ENCODE measurements around the gene CACHD1.
"Not testable (repeated sequence)": the region's sequence is repeated elsewhere in the genome, so short reads cannot be mapped to it uniquely, and the experiment has no call there.

CACHD1 gene

DNA sequence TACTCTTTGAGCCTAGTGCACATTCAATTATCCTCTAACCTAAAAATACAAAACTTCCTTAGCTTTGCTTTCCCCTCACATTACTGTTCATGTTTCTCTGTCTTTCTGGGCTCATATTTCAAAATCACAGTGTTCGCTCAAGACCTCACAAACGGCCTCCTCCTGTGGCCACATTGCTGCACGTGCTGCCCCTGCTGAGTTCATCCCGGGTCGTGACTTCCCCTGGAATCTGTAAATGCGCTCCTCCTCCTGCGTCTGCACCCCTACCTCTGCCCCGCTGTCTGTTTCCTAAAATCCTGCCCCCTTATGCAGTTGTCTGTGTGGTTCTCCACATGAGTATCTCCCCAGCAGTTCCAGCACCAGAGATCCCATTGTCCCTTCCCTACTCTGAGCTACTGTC is 229.4 kb downstream of the CACHD1 start:
- no peak for DNase-seq
- H2AK5ac ChIP-seq (ENCODE audit: low read length, severe bottlenecking): no peak overlapping the region
- no peak overlapping the region for H2AFZ ChIP-seq (ENCODE audit: low read depth, low read length)
- no peaks in the 10 kb centered on the region for H3K9me3 ChIP-seq (ENCODE audit: control insufficient read depth, low read length)
- no peak overlapping the region for H2BK12ac ChIP-seq (ENCODE audit: low read length in 2 of 2)
- H4K91ac ChIP-seq (ENCODE audit: low read length): no peak overlapping the region
- H3K36me3 ChIP-seq (ENCODE audit: control insufficient read depth in 1 of 2, insufficient read depth in 2 of 2, low read depth in 1 of 2, low read length in 2 of 2): no peaks in the 10 kb centered on the region
- no peak overlapping the region for H3K4ac ChIP-seq (ENCODE audit: low read depth in 1 of 2, low read length in 2 of 2)
- H2BK5ac ChIP-seq (ENCODE audit: low read depth, low read length, poor library complexity, severe bottlenecking): no peak overlapping the region
- no peak overlapping the region for H3K23ac ChIP-seq (ENCODE audit: low read length in 2 of 2)
- no peaks in the 10 kb centered on the region for H3K27me3 ChIP-seq (ENCODE audit: control insufficient read depth in 1 of 2, insufficient read depth in 1 of 2, low read length in 2 of 2)
- WGBS: 71% methylated on average over 8 of the region's 8 CpGs
- H3K79me1 ChIP-seq (replicated peaks; ENCODE audit: low read length, poor library complexity, severe bottlenecking): no peaks in the 10 kb centered on the region
- H3K4me2 ChIP-seq (ENCODE audit: low read length, poor library complexity, severe bottlenecking): no peak overlapping the region
- H2BK120ac ChIP-seq (ENCODE audit: low read depth, low read length): no peak overlapping the region
- H3K9ac ChIP-seq (ENCODE audit: low read length): no peak overlapping the region
- H3K4me3 ChIP-seq (ENCODE audit: insufficient read depth in 1 of 2, low read depth in 1 of 2, low read length in 2 of 2): no peak overlapping the region
- H3K4me1 ChIP-seq (ENCODE audit: control insufficient read depth, insufficient read depth, low read depth, low read length): peaks cover 2% of the 10 kb centered on the region
- no peak overlapping the region for H4K8ac ChIP-seq (ENCODE audit: low read length)
- H3K18ac ChIP-seq (ENCODE audit: low read depth in 1 of 2, low read length in 2 of 2): no peak overlapping the region
- no peak overlapping the region for H3K14ac ChIP-seq (ENCODE audit: low read length in 2 of 2)
- H2BK15ac ChIP-seq (ENCODE audit: low read depth, poor library complexity, severe bottlenecking): no peak overlapping the region
- no peak overlapping the region for H3K27ac ChIP-seq (ENCODE audit: low read length, poor library complexity, severe bottlenecking)

GRCh38 chr1:64701071-64701470 is 231.1 kb downstream of the CACHD1 start:
- Histone ChIP-seq H2AFZ (ENCODE audit: low read depth, low read length) (no peak overlapping the region), H3K79me1 (replicated peaks; ENCODE audit: low read length, poor library complexity, severe bottlenecking) (no peaks in the 10 kb centered on the region), H3K4ac (ENCODE audit: low read depth in 1 of 2, low read length in 2 of 2) (no peak overlapping the region), H3K14ac (ENCODE audit: low read length in 2 of 2) (no peak overlapping the region), H3K4me1 (ENCODE audit: control insufficient read depth, insufficient read depth, low read depth, low read length) (peaks cover 2% of the 10 kb centered on the region), H4K91ac (ENCODE audit: low read length) (no peak overlapping the region), H3K36me3 (ENCODE audit: control insufficient read depth in 1 of 2, insufficient read depth in 2 of 2, low read depth in 1 of 2, low read length in 2 of 2) (no peaks in the 10 kb centered on the region), H3K4me2 (ENCODE audit: low read length, poor library complexity, severe bottlenecking) (no peak overlapping the region), H3K27ac (ENCODE audit: low read length, poor library complexity, severe bottlenecking) (no peak overlapping the region), H3K9me3 (ENCODE audit: control insufficient read depth, low read length) (no peaks in the 10 kb centered on the region), H2BK5ac (ENCODE audit: low read depth, low read length, poor library complexity, severe bottlenecking) (no peak overlapping the region), H2BK12ac (ENCODE audit: low read length in 2 of 2) (no peak overlapping the region), H3K4me3 (ENCODE audit: insufficient read depth in 1 of 2, low read depth in 1 of 2, low read length in 2 of 2) (no peak overlapping the region), H3K23ac (ENCODE audit: low read length in 2 of 2) (no peak overlapping the region), H3K18ac (ENCODE audit: low read depth in 1 of 2, low read length in 2 of 2) (no peak overlapping the region), H3K27me3 (ENCODE audit: control insufficient read depth in 1 of 2, insufficient read depth in 1 of 2, low read length in 2 of 2) (no peaks in the 10 kb centered on the region), H2AK5ac (ENCODE audit: low read length, severe bottlenecking) (no peak overlapping the region), H4K8ac (ENCODE audit: low read length) (no peak overlapping the region), H2BK15ac (ENCODE audit: low read depth, poor library complexity, severe bottlenecking) (no peak overlapping the region), H3K9ac (ENCODE audit: low read length) (no peak overlapping the region), H2BK120ac (ENCODE audit: low read depth, low read length) (no peak overlapping the region)
- no peak for DNase-seq
- WGBS: 84% methylated on average over 5 of the region's 5 CpGs

DNA sequence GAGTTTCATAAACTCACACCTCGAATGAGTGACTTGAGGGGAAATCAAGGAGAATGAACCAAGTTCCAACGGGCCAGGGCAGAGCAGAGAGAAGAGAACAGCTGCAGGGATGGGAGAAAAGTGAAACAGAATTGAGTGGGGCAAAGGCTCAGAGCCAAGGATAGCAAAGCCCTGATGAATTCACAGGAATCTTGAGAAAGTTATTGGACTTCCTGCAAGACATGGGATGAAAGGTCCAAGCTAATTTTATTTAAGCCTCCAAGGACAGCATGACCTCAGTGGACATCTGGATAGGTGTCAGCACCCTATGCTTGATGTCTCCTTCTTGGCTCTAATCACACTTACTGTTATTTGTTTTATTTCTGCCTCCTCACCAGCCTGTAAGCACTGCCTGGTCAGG is 232.0 kb downstream of the CACHD1 start:
- no peak for DNase-seq
- no peak overlapping the region for H2AFZ ChIP-seq (ENCODE audit: low read depth, low read length)
- no peak overlapping the region for H3K27ac ChIP-seq (ENCODE audit: low read length, poor library complexity, severe bottlenecking)
- H3K4me2 ChIP-seq (ENCODE audit: low read length, poor library complexity, severe bottlenecking): no peak overlapping the region
- H3K18ac ChIP-seq (ENCODE audit: low read depth in 1 of 2, low read length in 2 of 2): no peak overlapping the region
- 86% methylated on average over 2 of the region's 2 CpGs for WGBS
- H2BK15ac ChIP-seq (ENCODE audit: low read depth, poor library complexity, severe bottlenecking): no peak overlapping the region
- H3K4ac ChIP-seq (ENCODE audit: low read depth in 1 of 2, low read length in 2 of 2): no peak overlapping the region
- H3K27me3 ChIP-seq (ENCODE audit: control insufficient read depth in 1 of 2, insufficient read depth in 1 of 2, low read length in 2 of 2): no peaks in the 10 kb centered on the region
- H3K9ac ChIP-seq (ENCODE audit: low read length): no peak overlapping the region
- no peak overlapping the region for H3K4me3 ChIP-seq (ENCODE audit: insufficient read depth in 1 of 2, low read depth in 1 of 2, low read length in 2 of 2)
- no peak overlapping the region for H2BK120ac ChIP-seq (ENCODE audit: low read depth, low read length)
- H3K14ac ChIP-seq (ENCODE audit: low read length in 2 of 2): no peak overlapping the region
- no peaks in the 10 kb centered on the region for H3K36me3 ChIP-seq (ENCODE audit: control insufficient read depth in 1 of 2, insufficient read depth in 2 of 2, low read depth in 1 of 2, low read length in 2 of 2)
- H3K79me1 ChIP-seq (replicated peaks; ENCODE audit: low read length, poor library complexity, severe bottlenecking): no peaks in the 10 kb centered on the region
- no peak overlapping the region for H2AK5ac ChIP-seq (ENCODE audit: low read length, severe bottlenecking)
- no peak overlapping the region for H2BK12ac ChIP-seq (ENCODE audit: low read length in 2 of 2)
- no peak overlapping the region for H2BK5ac ChIP-seq (ENCODE audit: low read depth, low read length, poor library complexity, severe bottlenecking)
- no peak overlapping the region for H4K91ac ChIP-seq (ENCODE audit: low read length)
- no peak overlapping the region for H4K8ac ChIP-seq (ENCODE audit: low read length)
- H3K4me1 ChIP-seq (ENCODE audit: control insufficient read depth, insufficient read depth, low read depth, low read length): peaks cover 2% of the 10 kb centered on the region
- no peaks in the 10 kb centered on the region for H3K9me3 ChIP-seq (ENCODE audit: control insufficient read depth, low read length)
- H3K23ac ChIP-seq (ENCODE audit: low read length in 2 of 2): no peak overlapping the region

- H3K9ac ChIP-seq (ENCODE audit: low read length); H4K91ac ChIP-seq (ENCODE audit: low read length); H3K27me3 ChIP-seq (ENCODE audit: control insufficient read depth in 1 of 2, insufficient read depth in 1 of 2, low read length in 2 of 2); H3K36me3 ChIP-seq (ENCODE audit: control insufficient read depth in 1 of 2, insufficient read depth in 2 of 2, low read depth in 1 of 2, low read length in 2 of 2); H2AFZ ChIP-seq (ENCODE audit: low read depth, low read length); H2AK5ac ChIP-seq (ENCODE audit: low read length, severe bottlenecking); H3K14ac ChIP-seq (ENCODE audit: low read length in 2 of 2); H2BK5ac ChIP-seq (ENCODE audit: low read depth, low read length, poor library complexity, severe bottlenecking); H3K18ac ChIP-seq (ENCODE audit: low read depth in 1 of 2, low read length in 2 of 2); H2BK15ac ChIP-seq (ENCODE audit: low read depth, poor library complexity, severe bottlenecking); H3K27ac ChIP-seq (ENCODE audit: low read length, poor library complexity, severe bottlenecking); H2BK12ac ChIP-seq (ENCODE audit: low read length in 2 of 2); H4K8ac ChIP-seq (ENCODE audit: low read length); H3K4me3 ChIP-seq (ENCODE audit: insufficient read depth in 1 of 2, low read depth in 1 of 2, low read length in 2 of 2); H3K23ac ChIP-seq (ENCODE audit: low read length in 2 of 2); DNase-seq; H3K4me1 ChIP-seq (ENCODE audit: control insufficient read depth, insufficient read depth, low read depth, low read length); H3K79me1 ChIP-seq (replicated peaks; ENCODE audit: low read length, poor library complexity, severe bottlenecking); H3K4me2 ChIP-seq (ENCODE audit: low read length, poor library complexity, severe bottlenecking); H3K9me3 ChIP-seq (ENCODE audit: control insufficient read depth, low read length); H3K4ac ChIP-seq (ENCODE audit: low read depth in 1 of 2, low read length in 2 of 2); H2BK120ac ChIP-seq (ENCODE audit: low read depth, low read length): not testable (repeated sequence)
- 80% methylated on average over 1 of the region's 3 CpGs for WGBS
These were observed 232.7 kb downstream of the CACHD1 start for GRCh38 chr1:64702670-64703069.
